HG03025 (cell line): Measurements from ENCODE around the gene MXD3.
A peak's percentile ranks its signal among the peaks of the same experiment; 100 is the strongest.
"Not testable (repeated sequence)": the region's sequence is repeated elsewhere in the genome, so short reads cannot be mapped to it uniquely, and the experiment has no call there.

Source experiments
- ATAC-seq: cut with Tn5 transposase; IDR thresholded peaks from one replicate; pipeline ENCODE4 v1.9.1; 2021; ENCODE audit warnings: mild to moderate bottlenecking, moderate library complexity; ENCODE audit not compliant: unreplicated experiment, low FRiP score

Gene MXD3

DNA sequence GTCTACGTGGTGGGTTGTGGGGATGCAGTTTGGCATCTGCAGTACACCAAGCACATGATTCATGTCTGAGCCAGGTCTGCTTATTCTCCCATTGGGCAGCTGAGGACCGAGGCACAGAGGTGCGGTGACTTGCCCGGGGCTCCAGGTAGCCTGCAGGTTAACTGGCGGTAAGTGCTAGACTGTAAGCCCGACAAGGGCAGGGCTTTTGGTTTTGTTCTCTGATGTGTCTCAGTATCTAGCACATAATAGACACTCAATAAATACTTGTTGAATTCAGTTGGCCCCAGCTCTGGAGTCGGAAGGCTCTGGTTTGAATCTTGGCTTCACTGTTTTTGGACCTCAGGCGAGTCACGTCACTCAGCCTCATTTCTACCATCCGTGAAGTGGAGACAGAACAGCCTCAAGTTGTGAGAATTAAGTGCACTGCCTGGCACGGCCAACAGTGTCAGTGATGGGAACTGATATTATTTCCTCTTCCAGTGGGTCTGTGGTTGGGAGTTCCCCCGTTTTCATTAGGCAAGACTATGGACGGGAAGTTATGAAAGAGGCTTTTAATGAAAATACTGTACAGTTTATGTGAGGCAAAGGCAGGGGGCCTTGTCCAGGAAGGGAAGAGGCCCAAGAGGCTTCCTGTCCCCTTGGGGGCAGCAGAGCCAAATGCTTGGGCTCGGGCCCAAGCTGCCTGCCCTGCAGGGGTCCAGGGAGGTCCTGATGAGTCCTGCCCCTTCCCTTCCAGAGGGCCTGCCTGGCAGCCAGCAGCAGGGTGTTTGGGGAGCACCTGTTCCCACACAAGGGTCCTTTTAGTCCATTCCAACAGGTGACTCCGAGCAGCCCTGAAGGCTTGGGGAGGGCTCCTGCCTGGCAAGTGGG lies 4.8 kb downstream of the MXD3 start:
- ATAC-seq = no peak

DNA sequence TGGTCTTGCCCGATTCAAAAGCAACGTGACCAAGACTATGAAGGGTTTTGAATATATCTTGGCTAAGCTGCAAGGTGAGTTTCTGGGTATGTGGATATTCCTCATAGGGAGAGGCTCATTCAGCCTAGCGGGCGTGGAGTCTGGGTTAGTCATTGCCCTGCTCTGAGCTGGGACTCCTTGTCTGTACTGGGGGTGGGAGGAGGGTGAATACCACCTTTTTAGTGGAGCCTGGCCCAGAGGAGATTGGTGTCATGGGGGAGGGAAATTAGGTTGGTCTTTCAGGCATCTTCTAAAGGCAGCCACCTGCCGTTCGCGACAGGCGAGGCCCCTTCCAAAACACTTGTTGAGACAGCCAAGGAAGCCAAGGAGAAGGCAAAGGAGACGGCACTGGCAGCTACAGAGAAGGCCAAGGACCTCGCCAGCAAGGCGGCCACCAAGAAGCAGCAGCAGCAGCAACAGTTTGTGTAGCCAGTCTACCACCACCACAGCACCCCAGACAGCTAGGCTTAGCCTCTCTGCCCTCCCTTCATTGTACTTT lies 5.5 kb downstream of the MXD3 start:
- not testable (repeated sequence) for ATAC-seq

DNA sequence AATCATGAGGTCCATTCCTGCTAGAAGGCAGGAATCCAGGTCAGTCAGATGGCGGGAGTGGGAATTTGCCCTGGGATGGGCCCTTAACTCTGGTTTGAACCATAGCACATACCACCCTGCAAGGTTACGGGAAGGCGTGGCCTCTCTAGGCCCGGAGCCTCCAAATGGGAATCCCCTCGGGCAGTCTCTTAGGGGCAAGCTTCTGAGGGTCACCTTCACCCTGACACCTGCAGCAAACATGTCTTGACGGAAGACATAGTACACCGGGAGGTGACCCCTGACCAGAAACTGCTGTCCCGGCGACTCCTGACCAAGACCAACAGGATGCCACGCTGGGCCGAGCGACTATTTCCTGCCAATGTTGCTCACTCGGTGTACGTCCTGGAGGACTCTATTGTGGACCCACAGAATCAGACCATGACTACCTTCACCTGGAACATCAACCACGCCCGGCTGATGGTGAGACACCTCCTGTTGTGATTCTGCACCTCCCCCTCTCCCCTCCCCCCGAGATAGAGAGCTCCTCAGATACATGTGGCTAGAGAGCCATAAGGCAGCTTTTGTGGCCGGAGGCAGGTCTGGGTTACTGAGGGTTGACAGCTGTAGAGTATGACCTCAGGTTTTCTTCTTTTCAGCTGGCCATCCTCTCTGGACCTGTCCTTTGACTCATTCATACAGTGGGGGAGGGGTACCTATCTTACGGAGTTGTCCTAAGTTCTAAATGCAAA lies 7.1 kb downstream of the MXD3 start:
- no peak for ATAC-seq

DNA sequence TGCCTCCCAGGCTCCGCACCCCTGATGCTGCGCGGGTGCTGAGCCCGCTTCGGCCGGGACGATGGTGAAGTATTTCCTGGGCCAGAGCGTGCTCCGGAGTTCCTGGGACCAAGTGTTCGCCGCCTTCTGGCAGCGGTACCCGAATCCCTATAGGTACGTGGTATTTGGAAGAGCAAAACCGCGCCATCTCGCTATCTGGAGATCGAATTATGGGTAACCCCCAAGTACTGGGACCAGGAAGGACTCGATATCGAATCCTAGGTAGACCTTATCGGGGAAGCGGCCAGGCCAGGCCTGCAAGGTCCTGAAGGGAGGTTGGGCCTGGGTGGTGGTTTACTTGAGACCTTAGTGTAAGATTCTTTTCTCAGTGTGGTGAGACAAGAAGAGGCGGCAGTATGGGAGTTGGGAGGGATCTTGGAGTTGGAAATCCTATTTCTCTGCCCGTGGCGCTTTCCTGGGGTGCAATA lies 7.7 kb downstream of the MXD3 start:
- ATAC-seq = no peak

DNA sequence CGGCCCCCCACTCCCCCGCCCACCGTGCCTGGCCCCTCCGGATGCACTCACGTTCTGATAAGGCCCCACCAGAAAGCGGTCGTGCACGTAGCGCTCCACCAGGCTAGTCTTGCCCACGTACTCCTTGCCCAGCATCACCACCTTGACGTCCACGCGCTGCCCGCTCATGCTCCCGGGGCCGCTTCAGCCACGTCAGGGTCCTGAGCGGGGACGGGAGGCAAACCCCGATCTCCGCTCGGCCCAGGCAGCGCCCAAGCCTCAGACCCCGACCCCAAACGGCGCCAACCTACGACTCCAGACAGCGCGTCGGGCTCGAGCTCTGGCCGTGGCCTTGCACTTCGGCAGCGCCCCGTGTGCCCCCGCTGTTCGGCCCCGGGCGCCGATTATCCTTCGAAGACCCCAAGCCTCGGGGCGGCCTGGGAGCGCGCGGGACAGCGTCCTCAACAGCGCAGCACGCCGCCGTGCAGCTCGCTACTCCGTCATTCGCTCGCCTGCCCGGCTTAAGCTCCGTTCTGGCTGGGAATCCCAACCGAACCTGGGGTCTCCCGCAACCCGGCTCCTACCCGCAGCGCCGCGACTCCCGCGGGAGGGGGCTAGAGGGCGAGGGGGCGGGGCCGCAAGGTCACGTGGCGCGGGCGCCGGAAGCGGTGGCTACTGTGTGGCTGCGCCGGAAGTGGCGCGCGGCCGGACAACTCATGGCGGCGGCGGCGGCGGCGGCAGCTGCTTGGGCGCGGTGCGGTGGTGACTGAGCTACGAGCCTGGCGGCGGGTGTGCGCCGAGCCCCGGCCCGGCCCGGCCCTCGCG lies 8.4 kb downstream of the MXD3 start, which contains the start of the genes PRELID1 and RAB24:
TSS of gene PRELID1 (plus strand) at position 679 of the 804 bp plus-strand sequence. CDS start 187 bp downstream, outside the sequence.
TSS of gene RAB24 (minus strand) at position 599 of the 804 bp plus-strand sequence. CDS start at position 168, 431 bp downstream.
- ATAC-seq = peak; percentile 59

DNA sequence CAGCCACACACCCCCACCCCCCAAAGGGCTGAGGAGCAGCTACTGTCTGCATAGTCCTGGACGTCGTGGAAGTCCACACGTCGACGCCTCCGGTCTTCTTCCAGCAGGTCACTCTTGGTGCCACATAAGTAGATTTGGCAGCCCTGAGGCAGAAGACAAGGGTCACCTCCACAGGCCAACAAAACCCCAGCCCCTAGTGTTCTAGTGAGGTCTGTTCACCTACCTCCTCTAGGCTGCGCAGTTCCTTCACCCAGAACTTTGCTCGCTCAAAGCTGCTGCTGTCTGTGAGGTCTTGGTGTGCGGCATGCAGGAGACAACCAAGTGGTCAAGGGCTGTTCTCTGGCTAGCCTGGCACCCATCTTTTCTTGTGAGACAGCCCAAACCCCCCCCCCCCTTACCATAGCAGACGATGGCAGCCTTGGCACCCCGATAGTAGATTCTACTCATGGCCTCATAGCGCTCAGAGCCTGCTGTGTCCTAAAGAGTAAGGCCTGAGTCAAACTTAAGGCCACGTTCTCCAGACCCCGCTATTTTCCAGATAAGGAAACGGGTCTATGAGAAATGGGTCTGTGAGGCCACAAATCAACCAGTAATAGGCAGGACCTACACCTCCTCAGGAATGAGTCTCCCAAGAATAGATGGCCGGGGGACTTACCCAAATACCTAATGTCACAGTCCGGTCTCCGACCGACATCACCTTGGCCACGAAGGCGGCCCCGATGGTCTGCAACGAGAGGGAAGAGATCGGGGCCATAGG lies 9.2 kb downstream of the MXD3 start:
- ATAC-seq = no peak

DNA sequence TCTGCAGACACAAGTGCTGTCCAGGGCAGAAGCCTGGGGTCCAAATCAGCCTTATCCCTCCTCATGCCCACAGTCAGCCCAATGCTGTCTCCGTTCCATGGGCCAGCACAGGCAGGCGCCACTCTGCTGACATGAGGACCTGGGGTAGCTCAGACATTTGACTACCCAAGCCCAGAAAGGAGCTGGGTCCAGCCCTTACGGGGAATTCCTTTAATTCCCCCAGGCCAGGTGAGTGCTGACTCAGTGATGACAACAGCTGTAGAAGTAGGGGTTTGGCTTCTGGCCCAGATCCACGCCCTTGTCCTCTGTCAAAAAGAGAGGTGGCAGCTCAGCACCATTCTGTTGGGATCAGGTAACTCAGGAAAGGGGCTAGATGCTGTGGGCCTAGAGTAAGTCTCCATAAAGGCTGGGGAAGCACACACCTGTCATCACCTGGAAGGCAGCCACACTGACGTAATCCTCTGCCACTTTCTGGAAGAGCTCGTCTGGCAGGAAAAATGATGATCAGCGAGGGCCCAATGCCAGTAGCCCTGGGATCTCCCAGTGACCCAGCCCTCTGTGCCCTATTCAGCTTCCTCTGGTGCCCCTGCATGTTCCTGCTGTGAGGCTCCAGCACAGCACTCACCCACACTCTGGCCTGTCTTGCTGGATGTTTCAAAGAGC lies 10.1 kb downstream of the MXD3 start:
- no peak for ATAC-seq

DNA sequence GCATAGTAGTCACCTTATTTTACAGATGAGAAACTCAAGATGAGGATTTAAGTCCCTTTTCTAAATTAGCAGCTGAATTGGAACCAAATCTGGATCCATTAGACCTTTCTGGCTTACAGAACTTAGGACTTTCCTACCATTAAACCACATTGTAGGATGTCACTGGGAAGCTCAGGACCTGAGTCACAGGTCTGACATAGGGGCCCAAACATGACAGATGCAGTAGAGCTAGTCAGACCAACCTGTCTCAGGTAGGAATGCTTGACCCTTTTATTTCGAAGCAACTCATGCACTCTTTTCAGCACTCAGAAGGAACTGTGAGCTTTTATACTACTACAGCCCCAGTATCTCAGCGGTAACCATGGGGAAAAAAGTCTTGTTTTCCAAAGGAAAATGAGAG lies 10.7 kb downstream of the MXD3 start:
- ATAC-seq = no peak

DNA sequence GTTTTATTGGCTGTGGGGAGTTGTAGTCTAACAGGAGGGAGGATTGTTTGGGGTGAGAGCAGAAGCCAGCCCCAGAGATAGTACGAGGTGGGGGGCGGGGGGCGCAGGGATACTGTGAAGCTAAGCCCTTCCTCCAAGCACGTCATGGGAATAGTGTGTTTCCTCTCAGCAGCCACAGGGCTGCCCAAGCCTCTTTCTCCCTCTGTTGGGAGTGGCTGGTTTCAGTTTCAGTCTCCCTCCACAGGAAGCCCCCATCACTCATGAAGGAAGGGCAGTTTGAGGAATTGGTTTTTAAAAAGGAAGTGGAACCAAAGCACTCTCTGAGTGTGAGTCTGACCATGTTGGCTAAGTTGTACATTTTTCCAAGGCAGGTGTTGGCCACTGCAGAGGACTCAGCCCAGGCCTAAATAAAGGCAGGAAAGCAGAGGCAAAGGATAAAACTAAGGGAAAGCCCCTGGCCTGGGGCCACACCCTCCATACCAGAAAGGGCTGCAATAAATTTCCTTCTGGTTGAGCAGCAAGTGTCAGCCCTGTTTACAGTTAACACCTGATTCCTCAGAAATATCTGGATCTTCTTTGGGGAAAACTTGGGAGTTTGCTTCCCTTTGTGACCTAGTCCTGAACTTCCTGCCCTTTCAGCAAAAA lies 11.3 kb downstream of the MXD3 start:
- ATAC-seq = no peak

DNA sequence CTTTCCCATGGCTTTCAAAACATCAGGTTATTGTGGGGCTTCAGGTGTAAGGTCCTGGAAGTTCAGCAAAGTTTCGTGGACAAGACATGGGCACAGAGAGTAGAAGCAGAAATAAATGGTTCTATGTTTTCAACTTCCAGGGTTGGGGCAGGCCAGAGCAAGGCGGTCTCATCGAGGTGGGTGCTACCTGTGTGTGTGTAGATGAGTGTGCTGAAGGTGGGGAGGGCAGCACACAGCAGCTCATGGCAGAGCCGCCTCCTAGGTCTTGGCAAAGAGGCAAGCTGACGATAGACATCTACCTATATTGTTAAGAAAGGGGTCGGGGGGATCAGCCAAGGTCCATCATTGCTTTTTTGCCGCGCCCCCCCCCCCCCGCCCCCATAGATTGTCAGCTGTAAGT lies 12.0 kb downstream of the MXD3 start:
- no peak for ATAC-seq

DNA sequence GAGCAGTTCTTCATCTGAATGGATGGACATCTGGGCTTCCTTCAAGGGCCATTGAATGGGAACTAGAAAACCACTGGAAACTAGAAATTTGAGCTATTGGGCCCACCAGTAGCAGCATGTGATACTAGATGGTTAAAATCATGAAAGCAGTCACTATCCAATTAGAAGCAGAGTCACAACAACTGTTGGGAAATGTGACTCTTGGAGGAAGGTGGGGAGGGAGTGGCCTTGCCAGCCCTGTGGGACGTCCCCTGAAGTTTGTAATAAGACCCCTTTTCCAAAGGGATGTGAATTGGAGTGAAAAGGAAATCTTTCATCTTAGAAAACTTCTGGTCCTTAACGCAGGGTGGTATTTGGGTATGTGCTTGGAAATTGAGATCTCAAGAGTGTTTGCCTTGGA lies 13.8 kb downstream of the MXD3 start:
- no peak for ATAC-seq

DNA sequence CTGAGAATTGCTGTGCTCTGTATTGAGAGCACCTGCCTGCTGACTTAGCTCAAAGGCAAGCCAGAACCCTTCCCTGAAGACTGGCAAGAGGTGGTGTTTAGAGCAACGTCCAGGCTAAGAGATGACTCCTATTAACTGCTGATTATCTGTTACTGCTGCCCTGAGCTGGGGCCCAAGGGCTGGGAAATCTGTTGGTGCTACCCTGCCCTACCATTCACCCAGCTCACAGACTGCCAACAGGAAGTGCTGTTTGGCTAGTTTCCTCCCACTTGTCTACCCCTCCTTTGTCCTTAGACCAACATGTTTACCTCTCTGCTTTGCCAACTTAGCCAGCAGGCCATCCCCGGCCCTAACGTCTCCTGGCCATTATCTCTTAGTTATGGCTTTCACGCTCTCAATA lies 15.1 kb downstream of the MXD3 start:
- no peak for ATAC-seq

DNA sequence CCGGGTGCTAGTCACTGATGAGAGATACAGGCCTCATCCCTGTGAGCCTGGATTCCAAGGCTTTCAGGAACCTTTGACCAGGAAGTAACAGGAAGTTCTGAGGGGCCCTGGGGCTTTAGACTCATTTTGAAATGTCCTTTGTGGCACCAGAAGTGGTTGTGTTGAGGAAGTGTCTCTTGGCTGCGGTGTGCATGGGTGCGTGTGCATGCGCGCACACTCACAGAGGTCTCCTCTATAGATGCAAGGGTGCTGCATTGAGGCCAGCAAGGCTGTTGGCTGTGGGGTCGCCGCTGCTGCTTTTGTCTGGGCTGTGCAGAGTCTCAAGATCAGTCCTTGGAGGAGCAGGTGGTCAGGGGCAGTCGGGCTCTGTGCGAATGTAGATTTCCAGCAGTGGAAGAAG lies 15.8 kb downstream of the MXD3 start:
- no peak for ATAC-seq

DNA sequence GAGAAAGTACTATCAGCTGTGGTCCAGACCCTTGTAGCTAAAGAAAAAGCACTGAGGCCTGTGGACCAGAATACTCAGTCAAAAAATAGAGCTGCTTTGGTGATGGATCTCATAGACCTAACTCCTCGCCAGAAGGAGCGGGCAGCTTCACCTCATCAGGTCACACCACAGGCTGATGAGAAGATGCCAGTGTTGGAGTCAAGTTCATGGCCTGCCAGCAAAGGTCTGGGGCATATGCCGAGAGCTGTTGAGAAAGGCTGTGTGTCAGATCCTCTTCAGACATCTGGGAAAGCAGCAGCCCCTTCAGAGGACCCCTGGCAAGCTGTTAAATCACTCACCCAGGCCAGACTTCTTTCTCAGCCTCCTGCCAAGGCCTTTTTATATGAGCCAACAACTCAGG lies 17.1 kb downstream of the MXD3 start:
- no peak for ATAC-seq

DNA sequence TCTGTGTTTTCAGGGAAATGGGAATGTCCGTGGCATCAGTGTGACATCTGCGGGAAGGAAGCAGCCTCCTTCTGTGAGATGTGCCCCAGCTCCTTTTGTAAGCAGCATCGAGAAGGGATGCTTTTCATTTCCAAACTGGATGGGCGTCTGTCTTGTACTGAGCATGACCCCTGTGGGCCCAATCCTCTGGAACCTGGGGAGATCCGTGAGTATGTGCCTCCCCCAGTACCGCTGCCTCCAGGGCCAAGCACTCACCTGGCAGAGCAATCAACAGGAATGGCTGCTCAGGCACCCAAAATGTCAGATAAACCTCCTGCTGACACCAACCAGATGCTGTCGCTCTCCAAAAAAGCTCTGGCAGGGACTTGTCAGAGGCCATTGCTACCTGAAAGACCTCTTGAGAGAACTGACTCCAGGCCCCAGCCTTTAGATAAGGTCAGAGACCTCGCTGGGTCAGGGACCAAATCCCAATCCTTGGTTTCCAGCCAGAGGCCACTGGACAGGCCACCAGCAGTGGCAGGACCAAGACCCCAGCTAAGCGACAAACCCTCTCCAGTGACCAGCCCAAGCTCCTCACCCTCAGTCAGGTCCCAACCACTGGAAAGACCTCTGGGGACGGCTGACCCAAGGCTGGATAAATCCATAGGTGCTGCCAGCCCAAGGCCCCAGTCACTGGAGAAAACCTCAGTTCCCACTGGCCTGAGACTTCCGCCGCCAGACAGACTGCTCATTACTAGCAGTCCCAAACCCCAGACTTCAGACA lies 17.7 kb downstream of the MXD3 start:
- ATAC-seq = no peak

DNA sequence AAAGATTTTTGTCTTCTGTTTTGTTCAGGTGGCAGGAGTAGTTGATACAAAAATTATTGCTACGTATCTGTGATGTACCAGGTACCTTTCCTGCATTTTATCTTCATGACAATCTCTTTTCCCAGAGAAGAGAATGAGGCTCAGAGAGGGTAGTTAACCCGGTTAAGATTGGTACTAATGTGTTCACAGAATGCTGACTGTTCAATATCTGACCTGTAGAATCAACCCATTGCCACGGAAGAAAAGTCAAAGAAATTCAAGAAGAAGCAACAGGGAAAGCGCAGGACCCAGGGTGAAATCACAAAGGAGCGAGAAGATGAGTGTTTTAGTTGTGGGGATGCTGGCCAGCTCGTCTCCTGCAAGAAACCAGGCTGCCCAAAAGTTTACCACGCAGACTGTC lies 20.0 kb downstream of the MXD3 start:
- no peak for ATAC-seq

DNA sequence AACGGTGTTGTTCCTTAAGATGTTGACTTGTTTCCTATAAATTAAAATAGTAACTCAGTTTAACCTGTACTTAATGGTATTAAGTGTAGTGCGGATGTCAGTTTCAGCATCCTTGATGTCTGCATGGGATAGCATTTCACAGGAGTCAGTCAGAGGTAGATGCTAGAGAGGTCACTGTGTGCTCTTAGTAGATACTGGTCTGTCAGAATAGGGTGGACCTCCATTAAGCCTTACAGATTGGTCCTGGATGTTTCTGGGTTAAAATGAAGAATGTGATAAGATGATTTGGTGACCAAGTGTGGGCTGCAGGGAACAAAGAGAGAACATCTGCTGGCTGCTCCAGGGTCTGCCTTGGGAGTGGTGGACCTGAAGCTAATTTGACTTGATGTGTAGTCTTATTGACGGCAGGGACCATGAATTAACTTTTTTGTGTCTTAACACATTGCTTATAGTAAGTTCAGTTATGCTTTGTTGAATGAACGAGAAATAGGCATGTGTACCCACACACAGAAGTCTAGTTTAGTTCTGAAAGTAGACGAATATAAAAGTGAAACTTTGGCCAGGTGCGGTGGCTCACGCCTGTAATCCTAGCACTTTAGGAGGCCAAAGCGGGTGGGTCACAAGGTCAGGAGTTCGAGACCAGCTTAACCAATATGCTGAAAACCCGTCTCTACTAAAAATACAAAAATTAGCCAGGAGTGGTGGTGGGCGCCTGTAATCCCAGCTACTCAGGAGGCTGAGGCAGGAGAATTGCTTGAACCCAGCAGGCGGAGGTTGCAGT lies 20.7 kb downstream of the MXD3 start:
- ATAC-seq = no peak
